DOHH2 (cell line): ENCODE data around the gene WNT3.

Experiments used
- CTCF ChIP-seq: fragments of 200-600 bp; sonication (generic); IDR thresholded peaks from one replicate; pipeline ENCODE4 v1.5.1; 2014; ENCODE audit warnings: antibody characterized with exemption, mild to moderate bottlenecking, low read depth, low read length; ENCODE audit not compliant: poor library complexity, severe bottlenecking
- EZH2phosphoT487 ChIP-seq: fragments of 200-600 bp; sonication (generic); IDR thresholded peaks from 2 replicates; pipeline ENCODE4 v1.6.1; 2017; ENCODE audit warnings: borderline replicate concordance, mild to moderate bottlenecking, antibody characterized with exemption, low read length, moderate library complexity, mixed read lengths

DNA sequence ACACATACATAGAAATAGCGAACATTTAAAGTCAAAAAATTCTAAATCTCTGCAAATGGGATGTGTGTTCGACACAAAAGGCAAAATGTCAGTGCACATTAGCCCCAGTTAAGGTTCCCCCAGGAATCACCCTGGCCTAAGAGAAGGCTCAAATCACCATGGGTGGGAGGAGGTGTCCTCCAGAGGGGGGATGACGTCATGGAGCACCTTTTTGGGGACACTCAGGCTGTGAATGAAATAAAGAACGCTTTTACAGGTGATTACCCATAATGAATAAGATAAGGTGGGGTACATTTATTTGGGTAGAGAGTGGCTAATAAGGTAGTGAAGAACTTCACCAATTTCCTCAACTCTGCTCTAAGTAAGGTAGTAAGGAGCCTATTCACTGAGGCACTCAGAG is 26.4 kb downstream of the WNT3 start:
- TF ChIP-seq CTCF: no peak
- no peak for TF ChIP-seq EZH2phosphoT487
